HT1080 (cell line): ENCODE measurements around the gene CEND1. TPM values are rescaled to one million over a fixed set of nuclear protein-coding genes. Genes with fewer than 3 reads are reported as not detected.

Source experiments
- DNase-seq: peaks from one replicate; pipeline ENCODE4 v3.0.0-alpha.2; 2015; ENCODE audit warnings: low read depth
- total RNA-seq: library from RNA; depleted of rRNA; stranded (reverse); fragments of >200 nt; shearing (Covaris generic); gene quantifications from 2 replicates; pipeline ENCODE4 v1.2.3, GENCODE V29; 2014

The CEND1 gene
- total RNA-seq, 1 experiment from 2014 or later: 1.0 TPM

- DNase-seq: no peak
Measured at GRCh38 chr11:813072-813455, 23.2 kb upstream of the CEND1 start.

- DNase-seq: no peak
Measured at GRCh38 chr11:812390-812789, 22.5 kb upstream of the CEND1 start.

GRCh38 chr11:811446-812245 is 21.8 kb upstream of the CEND1 start:
- no peak for DNase-seq

- no peak for DNase-seq
Measured at GRCh38 chr11:810040-810567, 20.2 kb upstream of the CEND1 start.

- peak; percentile 95 for DNase-seq
Measured at GRCh38 chr11:809287-810039, 19.6 kb upstream of the CEND1 start, which contains the start of gene RPLP2. Gene RPLP2, plus strand, starts transcription at chr11:809967. Its CDS starts 268 bp downstream, at chr11:810235.

- DNase-seq: no peak
Measured at GRCh38 chr11:808427-809286, 18.8 kb upstream of the CEND1 start.

- no peak for DNase-seq
Measured at GRCh38 chr11:804599-804964, 14.7 kb upstream of the CEND1 start.

- DNase-seq: no peak
Measured at GRCh38 chr11:803770-804598, 14.1 kb upstream of the CEND1 start.

- DNase-seq: no peak
Measured at GRCh38 chr11:803467-803742, 13.5 kb upstream of the CEND1 start.

GRCh38 chr11:802693-803466 is 13.0 kb upstream of the CEND1 start:
- no peak for DNase-seq

GRCh38 chr11:802018-802617 is 12.2 kb upstream of the CEND1 start:
- no peak for DNase-seq

GRCh38 chr11:801097-801780 is 11.3 kb upstream of the CEND1 start:
- DNase-seq: no peak

GRCh38 chr11:800473-800872 is 10.6 kb upstream of the CEND1 start:
- no peak for DNase-seq

- no peak for DNase-seq
Measured at GRCh38 chr11:799641-800316, 9.9 kb upstream of the CEND1 start.

- peak; percentile 59 for DNase-seq
Measured at GRCh38 chr11:798093-798713, 8.3 kb upstream of the CEND1 start, which contains the start of gene SLC25A22. Gene SLC25A22, minus strand, starts transcription at chr11:798281. Its CDS starts 3,275 bp downstream, at chr11:795006.

- peak; percentile 82 for DNase-seq
Measured at GRCh38 chr11:797296-798092, 7.6 kb upstream of the CEND1 start.
